Measurements from ENCODE around the gene CFAP61.
A peak's percentile ranks its signal among the peaks of the same experiment; 100 is the strongest.

GRCh38 chr20:20083807-20084206 lies 31.5 kb downstream of the CFAP61 start:
- TF ChIP-seq CTCF (conservative IDR thresholded peaks at IDR 0.05; ENCODE audit: low read length) (peak; percentile 74), EZH2phosphoT487 (IDR thresholded peaks at IDR 0.05; ENCODE audit: borderline replicate concordance) (no peak)

Data from Loucy (cell line).